ENCODE measurements around the gene ALX4. TPM values are rescaled to one million over a fixed set of nuclear protein-coding genes. Genes with fewer than 3 reads are reported as not detected.

The ALX4 gene
- total RNA-seq, 1 experiment from 2014 or later = not detected

GRCh38 chr11:44338026-44338425 lies 28.1 kb upstream of the ALX4 start:
- DNase-seq (ENCODE audit: unreplicated experiment) = no peak
- intact Hi-C loops (cut with micrococcal nuclease) = no loop called here
- TF ChIP-seq, protein P1, sequence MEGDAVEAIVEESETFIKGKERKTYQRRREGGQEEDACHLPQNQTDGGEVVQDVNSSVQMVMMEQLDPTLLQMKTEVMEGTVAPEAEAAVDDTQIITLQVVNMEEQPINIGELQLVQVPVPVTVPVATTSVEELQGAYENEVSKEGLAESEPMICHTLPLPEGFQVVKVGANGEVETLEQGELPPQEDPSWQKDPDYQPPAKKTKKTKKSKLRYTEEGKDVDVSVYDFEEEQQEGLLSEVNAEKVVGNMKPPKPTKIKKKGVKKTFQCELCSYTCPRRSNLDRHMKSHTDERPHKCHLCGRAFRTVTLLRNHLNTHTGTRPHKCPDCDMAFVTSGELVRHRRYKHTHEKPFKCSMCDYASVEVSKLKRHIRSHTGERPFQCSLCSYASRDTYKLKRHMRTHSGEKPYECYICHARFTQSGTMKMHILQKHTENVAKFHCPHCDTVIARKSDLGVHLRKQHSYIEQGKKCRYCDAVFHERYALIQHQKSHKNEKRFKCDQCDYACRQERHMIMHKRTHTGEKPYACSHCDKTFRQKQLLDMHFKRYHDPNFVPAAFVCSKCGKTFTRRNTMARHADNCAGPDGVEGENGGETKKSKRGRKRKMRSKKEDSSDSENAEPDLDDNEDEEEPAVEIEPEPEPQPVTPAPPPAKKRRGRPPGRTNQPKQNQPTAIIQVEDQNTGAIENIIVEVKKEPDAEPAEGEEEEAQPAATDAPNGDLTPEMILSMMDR (IDR thresholded peaks at IDR 0.05; ENCODE audit: unreplicated experiment) = no peak
- ChIA-PET CTCF (no interaction called here), POLR2A (no interaction called here)
- H3K36me3 Mint-ChIP-seq (ENCODE audit: insufficient read depth, unreplicated experiment) = no peaks in the 10 kb centered on the region
- no TSS peak for BruUV-seq (replicated peaks)
- H3K9me3 Mint-ChIP-seq (ENCODE audit: unreplicated experiment) = no peaks in the 10 kb centered on the region
- H3K27me3 Mint-ChIP-seq (ENCODE audit: insufficient read depth, unreplicated experiment) = peaks cover 36% of the 10 kb centered on the region
- no peak overlapping the region for H3K4me3 Mint-ChIP-seq (ENCODE audit: unreplicated experiment)
- H3K27ac Mint-ChIP-seq (ENCODE audit: low read depth, unreplicated experiment) = no peak overlapping the region
- H3K4me1 Mint-ChIP-seq (ENCODE audit: insufficient read depth, unreplicated experiment) = peaks cover 8% of the 10 kb centered on the region

DNA sequence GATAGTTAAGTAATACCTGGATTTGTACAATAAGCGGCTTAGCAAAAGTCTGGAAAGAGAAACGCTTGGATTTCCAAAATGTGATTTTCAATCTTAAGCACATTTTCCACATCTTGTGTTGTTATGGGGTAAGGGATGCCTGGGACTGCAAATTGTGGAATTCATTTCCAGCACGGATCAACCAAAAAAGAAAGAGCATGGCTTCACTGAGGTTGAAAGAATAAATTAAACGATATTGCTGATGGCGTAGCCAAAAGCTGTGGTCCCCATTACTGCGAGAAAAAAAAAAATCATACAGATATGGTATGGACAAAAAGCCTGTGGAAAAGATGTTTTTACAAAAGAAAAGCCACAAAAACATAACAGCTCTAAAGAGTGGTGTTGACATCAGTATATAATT lies 26.0 kb upstream of the ALX4 start:
- POLR2A ChIA-PET = interaction anchor here (0.7 kb wide), 1 partner anchor 901 kb away, joined by 3 read pairs; no protein-coding TSS in a partner anchor

DNA sequence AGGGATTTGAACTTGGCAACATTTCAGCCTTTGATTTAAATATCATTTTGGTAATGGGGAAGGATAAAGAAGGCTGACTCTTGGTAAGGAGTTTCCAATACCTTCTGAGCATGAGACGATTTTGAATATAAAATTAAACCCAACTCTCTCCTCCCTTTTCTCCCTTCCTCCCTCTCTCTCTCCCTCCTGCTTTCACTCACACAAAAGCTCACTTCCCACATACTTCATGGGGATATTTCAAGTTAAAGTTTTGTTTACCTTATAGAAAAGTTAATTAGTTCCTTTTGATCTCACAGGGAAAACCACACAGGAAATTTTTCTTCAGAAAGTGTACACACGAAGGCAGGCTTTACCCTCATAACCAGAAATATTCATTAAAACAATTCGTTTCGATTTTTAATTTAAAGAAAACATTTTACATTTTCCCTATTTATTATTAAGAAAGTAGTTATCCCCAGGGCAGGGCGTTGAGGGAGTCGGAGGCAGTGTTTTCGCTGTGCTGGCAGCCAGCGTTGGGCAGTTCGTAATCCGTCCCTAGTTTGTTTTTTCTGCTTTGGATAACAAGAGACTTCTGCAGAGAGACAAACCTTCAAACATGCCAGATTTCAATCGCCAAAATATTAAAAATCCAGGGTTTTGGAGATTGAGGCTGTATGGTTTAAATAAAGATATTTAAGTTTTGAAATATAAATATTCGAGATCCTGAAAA lies 25.3 kb upstream of the ALX4 start:
- BruUV-seq (replicated peaks) = no TSS peak
- CTCF ChIA-PET = interaction anchor here (0.6 kb wide), 2 partner anchors 72 to 195 kb away, joined by 3 read pairs; no protein-coding TSS in a partner anchor
- intact Hi-C loops (cut with micrococcal nuclease) = no loop called here
- POLR2A ChIA-PET = no interaction called here
- Mint-ChIP-seq H3K27ac (ENCODE audit: low read depth, unreplicated experiment) (no peak overlapping the region), H3K36me3 (ENCODE audit: insufficient read depth, unreplicated experiment) (no peaks in the 10 kb centered on the region), H3K9me3 (ENCODE audit: unreplicated experiment) (no peaks in the 10 kb centered on the region), H3K4me3 (ENCODE audit: unreplicated experiment) (no peak overlapping the region), H3K27me3 (ENCODE audit: insufficient read depth, unreplicated experiment) (peaks cover 36% of the 10 kb centered on the region), H3K4me1 (ENCODE audit: insufficient read depth, unreplicated experiment) (peaks cover 13% of the 10 kb centered on the region)
- TF ChIP-seq, protein P1 (IDR thresholded peaks at IDR 0.05; ENCODE audit: unreplicated experiment) = no peak
- no peak for DNase-seq (ENCODE audit: unreplicated experiment)

More for the DNA sequence above, 26.0 kb upstream of the ALX4 start:
- CTCF ChIA-PET = no interaction called here
- peaks cover 13% of the 10 kb centered on the region for H3K4me1 Mint-ChIP-seq (ENCODE audit: insufficient read depth, unreplicated experiment)
- H3K36me3 Mint-ChIP-seq (ENCODE audit: insufficient read depth, unreplicated experiment) = no peaks in the 10 kb centered on the region
- TF ChIP-seq, protein P1 (IDR thresholded peaks at IDR 0.05; ENCODE audit: unreplicated experiment) = no peak
- DNase-seq (ENCODE audit: unreplicated experiment) = no peak
- H3K27ac Mint-ChIP-seq (ENCODE audit: low read depth, unreplicated experiment) = no peak overlapping the region
- intact Hi-C loops (cut with micrococcal nuclease) = no loop called here
- peaks cover 36% of the 10 kb centered on the region for H3K27me3 Mint-ChIP-seq (ENCODE audit: insufficient read depth, unreplicated experiment)
- H3K4me3 Mint-ChIP-seq (ENCODE audit: unreplicated experiment) = no peak overlapping the region
- no TSS peak for BruUV-seq (replicated peaks)
- no peaks in the 10 kb centered on the region for H3K9me3 Mint-ChIP-seq (ENCODE audit: unreplicated experiment)

DNA sequence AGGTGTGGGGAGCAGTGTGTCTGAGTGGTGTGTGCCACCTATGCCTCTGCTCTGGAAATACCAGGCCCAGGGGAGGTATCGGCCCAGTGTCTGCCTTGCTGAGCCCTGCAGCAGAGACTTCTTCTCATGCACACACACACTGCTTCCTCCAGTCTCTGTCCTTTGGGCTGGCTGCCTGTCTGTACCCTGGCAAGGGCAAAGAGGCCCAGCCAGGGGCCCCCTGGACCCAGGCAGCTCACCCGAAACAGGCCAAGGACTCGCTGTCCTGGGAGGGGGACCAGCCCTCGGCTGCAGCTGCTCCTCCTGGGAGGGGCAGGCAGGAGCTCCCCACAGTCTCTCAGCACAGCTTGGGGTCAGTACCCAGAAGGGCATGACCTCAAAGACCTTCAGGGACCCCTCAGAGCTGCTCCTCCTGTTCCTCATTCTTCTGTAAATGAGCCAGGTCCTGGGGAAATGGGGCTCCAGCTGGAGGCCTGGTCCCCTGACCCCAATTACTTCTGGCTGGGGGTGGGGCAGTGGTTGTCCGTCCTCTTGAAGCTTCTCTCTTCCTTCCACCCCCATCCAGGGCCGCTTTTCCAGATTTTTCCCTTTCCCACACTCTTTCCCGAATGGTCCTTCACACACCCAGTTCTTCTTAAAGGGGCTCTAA lies 24.5 kb upstream of the ALX4 start:
- CTCF ChIA-PET = interaction anchor here (0.6 to 1.2 kb wide), 4 partner anchors 13 to 532 kb away, joined by 3 to 4 read pairs (median 4); no protein-coding TSS in a partner anchor

More for the DNA sequence above, 24.5 kb upstream of the ALX4 start:
- H3K4me1 Mint-ChIP-seq (ENCODE audit: insufficient read depth, unreplicated experiment) = peaks cover 13% of the 10 kb centered on the region
- TF ChIP-seq, protein P1 (IDR thresholded peaks at IDR 0.05; ENCODE audit: unreplicated experiment) = no peak
- H3K9me3 Mint-ChIP-seq (ENCODE audit: unreplicated experiment) = no peaks in the 10 kb centered on the region
- H3K36me3 Mint-ChIP-seq (ENCODE audit: insufficient read depth, unreplicated experiment) = no peaks in the 10 kb centered on the region
- BruUV-seq (replicated peaks) = no TSS peak
- intact Hi-C loops (cut with micrococcal nuclease) = no loop called here
- POLR2A ChIA-PET = interaction anchor here (1.2 to 1.5 kb wide), 2 partner anchors 11 to 112 kb away, joined by 3 read pairs; no protein-coding TSS in a partner anchor
- H3K27me3 Mint-ChIP-seq (ENCODE audit: insufficient read depth, unreplicated experiment) = peaks cover 36% of the 10 kb centered on the region
- no peak overlapping the region for H3K4me3 Mint-ChIP-seq (ENCODE audit: unreplicated experiment)
- no peak overlapping the region for H3K27ac Mint-ChIP-seq (ENCODE audit: low read depth, unreplicated experiment)
- no peak for DNase-seq (ENCODE audit: unreplicated experiment)

Measured in MCF 10A (cell line).